ENCODE results near the gene USP21. TPM values are rescaled to one million over a fixed set of nuclear protein-coding genes. Genes with fewer than 3 reads are reported as not detected.

Gene USP21, protein sequence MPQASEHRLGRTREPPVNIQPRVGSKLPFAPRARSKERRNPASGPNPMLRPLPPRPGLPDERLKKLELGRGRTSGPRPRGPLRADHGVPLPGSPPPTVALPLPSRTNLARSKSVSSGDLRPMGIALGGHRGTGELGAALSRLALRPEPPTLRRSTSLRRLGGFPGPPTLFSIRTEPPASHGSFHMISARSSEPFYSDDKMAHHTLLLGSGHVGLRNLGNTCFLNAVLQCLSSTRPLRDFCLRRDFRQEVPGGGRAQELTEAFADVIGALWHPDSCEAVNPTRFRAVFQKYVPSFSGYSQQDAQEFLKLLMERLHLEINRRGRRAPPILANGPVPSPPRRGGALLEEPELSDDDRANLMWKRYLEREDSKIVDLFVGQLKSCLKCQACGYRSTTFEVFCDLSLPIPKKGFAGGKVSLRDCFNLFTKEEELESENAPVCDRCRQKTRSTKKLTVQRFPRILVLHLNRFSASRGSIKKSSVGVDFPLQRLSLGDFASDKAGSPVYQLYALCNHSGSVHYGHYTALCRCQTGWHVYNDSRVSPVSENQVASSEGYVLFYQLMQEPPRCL
- total RNA-seq (2021; fragmentation: NEBNext Ultra II Directional; extraction: Animal tissue kit (Norgen Biotek cat#: 25700)) (23.9 and 28.2 TPM in 2 replicates), polyA plus RNA-seq (2011; rRNA removed) (36.3 and 53.5 TPM in 2 replicates), polyA minus RNA-seq (2011; rRNA and poly(A)+ RNA removed) (17.7 and 18.1 TPM in 2 replicates)
- polyA plus RNA-seq (2011; cell fraction: cytosol; rRNA removed): 24.7 TPM
- polyA plus RNA-seq (2011; cell fraction: nucleus; rRNA removed): 114 TPM
- polyA plus RNA-seq (2012, experiment 1 of 2): 23.1 to 27.6 TPM (median 23.8 TPM) in 4 replicates
- polyA plus RNA-seq (2012, experiment 2 of 2): 30.6 TPM
- 17.1 TPM for polyA plus RNA-seq (2013, experiment 1 of 2)
- polyA plus RNA-seq (2013, experiment 2 of 2): 16.7 TPM
- 18.6 TPM for polyA minus RNA-seq (2011; cell fraction: cytosol; rRNA and poly(A)+ RNA removed)
- 37.9 TPM for polyA minus RNA-seq (2011; cell fraction: nucleus; rRNA and poly(A)+ RNA removed)
- long read RNA-seq, experiment 1, partial matches to known transcripts: 6 of 16 reads
- long read RNA-seq, experiment 1, other reads (novel, unspliced or antisense): 5 of 16 reads
- long read RNA-seq, experiment 2, partial matches to known transcripts: 3 of 8 reads
- long read RNA-seq, experiment 2, other reads (novel, unspliced or antisense): 3 of 8 reads

DNA sequence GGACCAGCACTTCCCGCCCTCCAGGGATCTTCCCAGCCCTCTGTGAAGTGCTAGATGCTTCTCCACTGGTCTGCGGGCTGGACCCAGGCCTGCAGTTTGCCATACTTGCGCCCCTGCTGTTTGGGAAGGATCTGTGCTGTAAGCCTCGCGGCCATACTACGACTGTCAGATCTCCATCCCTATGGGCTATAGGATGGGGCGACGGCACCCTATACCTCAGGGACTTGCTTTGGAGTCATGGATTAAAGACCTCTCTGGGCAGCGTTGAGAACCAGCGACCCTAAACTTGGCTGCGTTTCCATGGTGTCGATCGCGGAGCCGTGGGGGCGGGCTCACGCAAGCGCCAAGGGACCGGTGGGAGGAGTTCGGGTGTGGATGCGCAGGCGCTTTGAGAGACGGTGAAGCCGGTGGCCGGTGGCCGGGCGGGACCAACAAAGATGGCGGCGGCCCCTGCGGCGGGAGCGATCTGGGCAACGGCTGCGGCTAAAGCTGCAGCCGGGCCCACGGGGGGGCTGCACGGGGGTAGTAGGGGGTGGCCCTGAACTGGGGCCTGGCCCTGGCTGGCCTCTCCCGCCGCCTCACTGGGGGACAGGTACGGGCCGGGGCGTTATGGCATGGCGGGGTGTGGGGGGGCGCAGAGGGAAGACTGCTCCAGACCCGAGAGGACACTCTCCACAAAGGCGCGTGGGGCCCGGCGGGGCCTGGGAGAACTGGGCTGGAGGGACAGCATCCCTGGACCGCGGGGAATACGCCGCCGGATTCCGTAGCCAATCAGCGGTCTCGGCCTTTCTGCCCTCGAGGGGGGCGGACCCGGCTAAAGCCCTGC, at the start of gene USP21:
TSS of gene USP21 (plus strand) at position 414 of the 826 bp plus-strand sequence. CDS start 1,141 bp downstream, outside the sequence.
- Histone ChIP-seq H2AK5ac (ENCODE audit: low read depth, low read length) (no peak within 1 kb of the TSS; the same call in 1 of the 2 replicates), H2BK12ac (ENCODE audit: low read depth, low read length) (0 out of 2 replicates have a peak within 1 kb of the TSS, but pooled peaks have one; percentile 55), H4K20me1 (replicated peaks in 1 of 2; ENCODE audit: control insufficient read depth in 1 of 2, insufficient read depth in 2 of 2, low read length in 2 of 2) (no peaks in the 10 kb centered on the region), H3K4me3 (ENCODE audit: extremely low read depth in 1 of 4, insufficient read depth in 2 of 4, low read depth in 3 of 4, low read length in 4 of 4) (peak within 1 kb of the TSS; percentile 62 to 80 (median 72)), H3K4me2 (ENCODE audit: insufficient read depth in 1 of 2, low read depth in 2 of 2, low read length in 2 of 2) (peak within 1 kb of the TSS; percentile 63 to 97), H4K91ac (replicated peaks; ENCODE audit: insufficient read length, low read length) (no peak within 1 kb of the TSS), H3K56ac (replicated peaks; ENCODE audit: insufficient read length, low read depth, low read length) (peak within 1 kb of the TSS; percentile 66), H2BK120ac (replicated peaks; ENCODE audit: low read depth, low read length) (no peak within 1 kb of the TSS), H3K9me3 (ENCODE audit: insufficient read depth in 2 of 2, low read depth in 1 of 2, low read length in 1 of 2) (no peaks in the 10 kb centered on the region), H3K23me2 (ENCODE audit: low read depth, low read length) (peaks cover 7% of the 10 kb centered on the region), H3K4me1 (replicated peaks in 1 of 4; ENCODE audit: control insufficient read depth in 3 of 4, insufficient read depth in 4 of 4, low read length in 3 of 4) (peaks cover 0 to 15% (median 4%) of the 10 kb centered on the region in 4 experiments; a peak in 4 of 7 replicates), H4K5ac (ENCODE audit: insufficient read length, low read depth, low read length) (peak within 1 kb of the TSS; percentile 69), H3K14ac (ENCODE audit: insufficient read length) (no peak within 1 kb of the TSS), H3K23ac (ENCODE audit: insufficient read length) (no peak within 1 kb of the TSS), H3K79me1 (ENCODE audit: low read depth, low read length) (no peaks in the 10 kb centered on the region; the same call in 1 of the 2 replicates), H3K9ac (replicated peaks in 1 of 4; ENCODE audit: extremely low read depth in 1 of 4, low read depth in 3 of 4, low read length in 3 of 4) (peak within 1 kb of the TSS; percentile 68 to 83 (median 73)), H3K79me2 (ENCODE audit: control insufficient read depth in 1 of 2, insufficient read depth in 2 of 2, low read length in 2 of 2) (no peaks in the 10 kb centered on the region; a peak in 1 of 4 replicates), H3K27me3 (replicated peaks in 1 of 4; ENCODE audit: control insufficient read depth in 3 of 4, extremely low read depth in 1 of 4, insufficient read depth in 3 of 4, low read length in 3 of 4) (no peaks in the 10 kb centered on the region), H2BK20ac (ENCODE audit: low read length) (no peak within 1 kb of the TSS), H4K8ac (ENCODE audit: extremely low read depth, insufficient read depth, low read length) (peak within 1 kb of the TSS; percentile 95), H2AFZ (ENCODE audit: low read length) (no peak within 1 kb of the TSS), H3K36me3 (ENCODE audit: control insufficient read depth in 2 of 4, insufficient read depth in 4 of 4, low read length in 3 of 4) (peaks cover 2 to 12% (median 7%) of the 10 kb centered on the region in 4 experiments; a peak in 5 of 8 replicates), H3K18ac (ENCODE audit: extremely low read depth, low read length) (peak within 1 kb of the TSS; percentile 61; the same call in 1 of the 2 replicates), H3K4ac (replicated peaks; ENCODE audit: insufficient read length, low read depth, low read length) (peak within 1 kb of the TSS; percentile 2), H2BK5ac (ENCODE audit: low read depth, low read length) (peak within 1 kb of the TSS; percentile 21; the same call in 1 of the 2 replicates), H2BK15ac (ENCODE audit: low read length) (0 out of 2 replicates have a peak within 1 kb of the TSS, but pooled peaks have one; percentile 76), H3K27ac (ENCODE audit: low read depth, low read length) (peak within 1 kb of the TSS; percentile 63)
- ChIA-PET POLR2A (ENCODE audit: partially characterized antibody) (interaction anchor here (0.9 to 13.6 kb wide), 5 partner anchors 11 to 50 kb away, joined by 3 to 130 read pairs (median 4); partner anchors contain the start of gene DEDD), CTCF (ENCODE audit: partially characterized antibody) (interaction anchor here (0.8 to 1.2 kb wide), 4 partner anchors 12 to 62 kb away, joined by 3 to 5 read pairs (median 3); no protein-coding TSS in a partner anchor)
- DNase-seq (ENCODE audit: low read depth in 1 of 2, low spot score in 2 of 2): peak; percentile 77 to 97
- no peak for FAIRE-seq
- WGBS, 2 experiments (ENCODE audit: extremely low coverage in 1 of 2, insufficient coverage in 1 of 2, insufficient read length in 1 of 2, insufficient replicate concordance in 2 of 2, low coverage in 1 of 2, low lambda C conversion rate in 2 of 2, missing lambda C conversion rate in 1 of 2): 5% methylated on average over 47 of the region's 60 CpGs; no CpG with 5 or more reads in 1 of the 2 experiments
- TF ChIP-seq SP2 (IDR thresholded peaks at IDR 0.05; ENCODE audit: low read length): no peak
- no peak; the same call in 1 of the 2 replicates for TF ChIP-seq CREB1 (IDR thresholded peaks at IDR 0.05)
- TF ChIP-seq ASH2L (IDR thresholded peaks at IDR 0.05; ENCODE audit: low read length): peak; percentile 92
- TF ChIP-seq YY1 (IDR thresholded peaks at IDR 0.05; ENCODE audit: low read depth, low read length): peak; percentile 99
- TF ChIP-seq EP300 (IDR thresholded peaks at IDR 0.05; ENCODE audit: borderline replicate concordance in 1 of 2, low read depth in 2 of 2, low read length in 2 of 2): no peak
- TF ChIP-seq TAF7 (optimal IDR thresholded peaks at IDR 0.05; ENCODE audit: borderline replicate concordance, low read depth, low read length): no peak
